Right ventricle myocardium inferior (tissue), 1 donor: Measurements from ENCODE around the gene PLBD1. TPM values are rescaled to one million over a fixed set of nuclear protein-coding genes. Genes with fewer than 3 reads are reported as not detected.
A peak's percentile ranks its signal among the peaks of the same experiment; 100 is the strongest.

Source experiments
- ATAC-seq: fragments of 200-7000 bp; cut with Tn5 transposase; one replicate; pipeline ENCODE4 v1.9.1; 2020; ENCODE audit warnings: mild to moderate bottlenecking, moderate library complexity
- DNase-seq: peaks from one replicate; pipeline ENCODE4 v3.0.0; 2021; ENCODE audit errors: missing footprints
- intact Hi-C: fragments of 100-400 bp; cut with DNase I; formaldehyde crosslinking; loops from one replicate; pipeline ENCODE4 v1.11.0; 2022
- total RNA-seq: library from RNA; stranded (reverse); fragmentation: NEBNext Ultra II Directional; extraction: Animal tissue kit (Norgen Biotek cat#: 25700); gene quantifications from one replicate; pipeline ENCODE4 v1.2.1, GENCODE V29; 2021
- donor health status: DM: no; HTN: yes; CAD: no; lungs with severe emphysema.

Gene PLBD1
- total RNA-seq, 1 donor from 2014 or later, result 24.4 TPM

DNA sequence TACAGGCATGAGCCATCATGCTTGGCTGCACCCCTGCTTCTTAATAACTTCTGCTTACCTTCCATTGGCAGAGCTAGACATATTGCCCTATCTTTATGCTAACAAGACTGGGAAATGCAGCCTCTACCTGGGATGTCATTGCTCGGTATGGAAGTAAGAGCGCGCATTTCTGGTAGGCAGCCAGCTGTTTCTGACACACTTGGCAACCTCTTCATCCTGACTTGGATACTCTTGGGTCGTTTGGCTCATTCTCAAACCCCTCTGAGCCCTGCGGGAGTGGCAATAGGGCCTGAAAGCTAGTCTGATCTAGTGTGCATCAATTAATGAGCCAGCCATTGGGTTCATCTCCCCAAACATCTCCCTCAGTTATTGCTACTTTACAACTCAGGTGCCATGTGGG lies 5.4 kb upstream of the PLBD1 start:
- ATAC-seq (peak; percentile 42), DNase-seq (no peak)
- intact Hi-C loops, result no loop called here

DNA sequence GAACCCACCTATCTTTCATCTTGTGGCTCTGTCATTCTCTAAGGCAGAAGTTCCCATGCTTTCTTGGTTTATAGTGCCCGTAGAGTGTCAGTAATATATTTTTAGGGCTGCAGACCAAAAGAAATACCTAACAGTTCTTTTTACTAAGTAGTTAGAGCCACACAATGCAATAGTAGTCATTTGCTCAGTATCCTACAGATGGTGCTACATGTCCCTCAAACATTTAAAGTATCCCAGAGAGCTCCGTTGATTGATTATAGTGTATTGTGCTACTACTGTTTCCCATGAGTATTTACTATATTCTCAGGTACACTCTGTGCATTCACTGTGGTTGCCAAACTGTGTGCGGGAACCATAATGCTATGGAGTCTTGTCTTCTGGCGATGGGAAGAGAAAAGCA lies 4.7 kb upstream of the PLBD1 start:
- no peak for ATAC-seq
- intact Hi-C loops, result no loop called here

DNA sequence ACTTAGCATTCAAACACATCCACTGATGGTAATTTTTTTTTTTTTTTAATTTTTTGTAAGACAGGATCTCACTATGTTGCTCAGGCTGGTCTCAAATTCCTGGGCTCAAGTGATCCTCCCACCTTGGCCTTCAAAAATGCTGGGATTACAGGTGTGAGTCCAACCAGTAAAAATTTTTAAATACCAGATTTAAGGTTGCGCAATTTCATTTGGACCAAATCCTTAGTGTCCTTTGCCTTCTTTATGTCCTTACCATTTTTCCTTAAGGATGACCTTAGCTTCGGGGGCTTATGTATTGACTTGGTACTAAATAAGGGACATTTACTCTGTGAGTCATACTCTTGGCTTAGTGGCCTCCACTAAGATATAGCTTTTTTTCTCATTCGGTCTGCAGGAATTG lies 4.1 kb upstream of the PLBD1 start:
- DNase-seq (no peak), ATAC-seq (no peak)
- intact Hi-C loops, result no loop called here

More for the DNA sequence above, 4.7 kb upstream of the PLBD1 start:
- no peak for DNase-seq

DNA sequence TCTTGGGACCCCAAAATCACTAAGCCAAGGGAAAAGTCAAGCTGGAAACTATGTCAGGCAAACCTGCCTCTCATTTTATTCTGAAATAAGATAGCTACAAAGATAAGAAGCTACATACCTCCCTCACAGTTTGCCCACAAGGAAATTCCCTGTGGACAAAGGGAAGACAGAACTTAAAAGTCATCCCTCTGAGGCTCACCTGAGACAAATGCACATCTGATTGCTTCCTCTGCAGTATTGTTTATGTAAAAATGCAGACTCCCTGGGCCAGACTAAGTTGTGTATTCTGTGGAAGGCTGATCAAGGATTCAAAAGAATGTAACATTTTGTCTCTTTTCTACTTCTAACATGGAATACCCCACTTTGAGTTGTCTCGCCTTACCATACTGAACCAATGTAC lies 2.5 kb upstream of the PLBD1 start:
- ATAC-seq, result no peak
- DNase-seq, result no peak
- intact Hi-C loops, result no loop called here

DNA sequence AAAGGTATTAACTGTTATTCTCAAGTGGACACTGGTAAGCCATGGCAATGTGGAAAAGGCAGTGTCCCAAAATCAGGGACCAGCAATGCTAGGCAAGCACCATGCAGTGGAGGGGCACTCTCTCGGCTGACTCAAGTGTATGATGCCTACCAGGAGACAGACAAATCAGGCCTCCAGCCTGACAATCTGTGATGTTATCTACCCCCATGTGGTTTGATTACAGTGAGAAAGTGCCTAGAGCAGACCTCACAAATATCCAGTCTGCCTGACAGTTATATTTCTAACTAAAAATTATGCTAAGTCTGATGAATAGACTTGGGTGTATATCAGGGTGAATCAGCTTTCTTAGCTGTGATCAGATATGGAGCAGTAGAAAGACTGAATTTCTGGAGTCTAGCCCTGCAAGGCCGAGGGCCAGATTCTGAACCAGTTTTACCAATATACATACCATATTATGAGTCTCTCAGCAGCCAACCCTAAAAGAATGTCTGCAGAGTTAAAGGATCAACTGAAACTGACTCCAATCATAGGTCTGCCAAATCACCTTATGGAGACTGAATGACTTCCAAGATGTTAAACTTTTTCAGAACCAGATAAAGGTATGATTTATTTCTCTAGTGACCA lies 3.2 kb downstream of the PLBD1 start:
- DNase-seq (no peak), ATAC-seq (no peak)
- intact Hi-C loops, result loop anchor here (10.0 kb wide), 1 partner anchor 200 kb away; the partner anchor contains the start of gene ATF7IP

DNA sequence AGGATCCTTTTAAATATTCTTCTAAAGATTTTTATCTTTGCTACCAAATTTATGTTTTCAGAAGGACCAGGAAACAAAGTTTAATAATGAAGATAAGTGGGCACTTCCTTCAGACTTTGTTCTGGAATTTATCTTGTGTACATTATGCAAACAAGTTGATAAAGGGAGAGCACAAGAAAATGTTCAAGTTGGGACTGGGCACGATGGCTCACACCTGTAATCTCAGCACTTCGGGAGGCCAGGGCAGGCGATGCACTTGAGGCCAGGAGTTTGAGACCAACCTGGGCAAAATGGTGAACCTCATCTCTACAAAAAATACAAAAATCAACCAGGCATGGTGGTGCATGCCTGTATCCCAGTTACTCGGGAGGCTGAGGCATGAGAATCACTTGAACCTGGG lies 4.6 kb downstream of the PLBD1 start:
- intact Hi-C loops, result loop anchor here (10.0 kb wide), 1 partner anchor 198 kb away; the partner anchor contains the start of gene ATF7IP
- DNase-seq (no peak), ATAC-seq (no peak)

DNA sequence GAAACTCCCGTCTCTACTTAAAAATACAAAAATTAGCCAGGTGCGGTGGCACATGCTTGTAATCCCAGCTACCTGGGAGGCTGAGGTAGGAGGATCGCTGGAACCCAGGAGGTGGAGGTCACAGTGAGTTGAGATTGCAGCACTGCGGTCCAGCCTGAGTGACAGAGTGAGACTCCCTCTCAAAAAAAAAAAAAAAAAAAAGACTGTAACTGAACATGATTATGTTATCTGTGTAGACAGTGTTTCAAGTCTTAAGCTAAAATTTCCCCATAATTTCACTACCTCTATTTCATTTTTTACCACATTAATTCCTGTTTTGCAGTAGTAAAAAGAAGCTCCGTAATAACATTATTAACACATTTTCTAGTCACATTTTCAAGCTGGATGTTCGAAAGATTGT lies 5.4 kb downstream of the PLBD1 start:
- intact Hi-C loops, result loop anchor here (10.0 kb wide), 1 partner anchor 197 kb away; the partner anchor contains the start of gene ATF7IP
- ATAC-seq, result no peak
- no peak for DNase-seq

DNA sequence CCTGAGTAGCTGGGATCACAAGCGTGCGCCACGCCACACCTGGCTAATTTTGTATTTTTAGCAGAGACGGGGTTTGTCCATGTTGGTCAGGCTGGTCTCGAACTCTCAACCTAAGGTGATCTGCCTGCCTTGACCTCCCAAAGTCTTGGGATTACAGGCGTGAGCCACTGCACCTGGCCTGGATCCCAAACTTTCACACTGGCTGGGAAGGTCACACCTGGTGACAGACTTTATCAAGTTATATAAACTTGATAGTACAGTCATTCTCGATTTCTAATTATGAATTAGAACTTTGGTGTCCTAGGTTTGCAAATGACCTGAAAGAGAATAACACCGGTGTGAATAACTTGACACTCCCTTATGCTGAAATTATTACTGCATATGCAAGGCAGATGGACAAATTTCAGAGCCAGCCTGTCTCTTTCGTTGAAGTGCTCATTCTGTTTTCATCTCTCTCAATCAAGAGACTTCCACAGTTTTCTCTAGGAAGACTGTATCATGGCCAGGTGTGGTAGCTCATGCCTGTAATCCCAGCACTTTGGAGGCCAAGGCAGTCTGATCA lies 5.9 kb downstream of the PLBD1 start:
- ATAC-seq, result no peak
- intact Hi-C loops, result loop anchor here (10.0 kb wide), 1 partner anchor 197 kb away; the partner anchor contains the start of gene ATF7IP
- DNase-seq, result no peak

DNA sequence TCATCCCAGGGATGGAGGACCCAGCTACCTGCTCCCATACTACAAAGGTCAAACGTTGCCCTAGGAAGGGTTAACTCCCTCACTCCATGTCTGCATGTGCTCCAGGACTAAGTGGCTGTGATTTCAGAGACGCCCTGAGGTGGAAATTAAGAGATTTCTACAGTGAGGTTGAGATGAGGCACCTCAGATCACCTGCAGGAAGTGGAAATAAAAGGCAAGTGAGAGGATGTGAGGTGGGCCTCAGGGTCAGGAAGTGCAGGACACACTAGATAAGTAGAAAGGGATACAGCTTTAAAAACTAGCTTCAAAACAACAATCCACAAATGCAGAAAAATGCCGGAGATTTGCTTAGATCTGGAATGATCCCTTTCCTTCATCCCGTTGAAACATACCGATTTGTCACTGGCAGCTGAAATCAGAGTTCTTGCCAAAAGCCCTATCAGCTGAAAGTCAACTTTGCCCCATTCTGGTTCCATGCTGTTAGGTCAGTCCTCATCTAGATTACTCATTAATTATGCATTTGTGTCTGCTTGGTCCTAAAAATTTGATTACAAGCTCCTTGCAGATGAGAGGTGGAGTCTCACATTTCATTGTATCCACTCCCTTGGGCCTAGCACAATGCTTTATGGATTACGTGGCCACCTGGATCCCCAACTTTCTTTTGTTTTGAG lies 6.6 kb downstream of the PLBD1 start:
- ATAC-seq, result no peak
- no peak for DNase-seq
- intact Hi-C loops, result loop anchor here (10.0 kb wide), 1 partner anchor 196 kb away; the partner anchor contains the start of gene ATF7IP

DNA sequence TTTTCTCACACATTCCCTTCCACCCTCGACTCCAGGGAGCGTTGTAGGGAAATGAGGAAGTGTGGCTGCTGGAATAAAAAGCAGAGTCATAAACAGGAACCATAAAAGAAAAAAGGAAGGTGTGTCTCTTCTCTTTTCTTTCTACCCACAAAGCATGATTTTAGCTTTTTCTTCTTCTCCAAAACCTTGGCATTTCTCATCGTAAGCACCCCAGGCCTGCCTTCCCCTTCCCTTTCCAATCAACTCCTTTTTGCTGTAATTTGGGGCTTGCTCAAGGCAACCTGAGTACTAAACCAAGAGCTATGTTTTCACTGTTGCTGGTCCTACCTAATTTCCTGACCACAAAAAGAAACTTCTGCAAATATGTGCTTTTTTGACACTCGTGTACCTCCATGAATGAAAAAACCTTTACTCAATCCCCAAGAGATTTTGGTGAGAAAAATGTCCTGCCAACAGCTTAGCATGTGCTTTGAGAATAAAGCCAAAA lies 9.2 kb downstream of the PLBD1 start:
- no peak for DNase-seq
- intact Hi-C loops, result no loop called here
- no peak for ATAC-seq

DNA sequence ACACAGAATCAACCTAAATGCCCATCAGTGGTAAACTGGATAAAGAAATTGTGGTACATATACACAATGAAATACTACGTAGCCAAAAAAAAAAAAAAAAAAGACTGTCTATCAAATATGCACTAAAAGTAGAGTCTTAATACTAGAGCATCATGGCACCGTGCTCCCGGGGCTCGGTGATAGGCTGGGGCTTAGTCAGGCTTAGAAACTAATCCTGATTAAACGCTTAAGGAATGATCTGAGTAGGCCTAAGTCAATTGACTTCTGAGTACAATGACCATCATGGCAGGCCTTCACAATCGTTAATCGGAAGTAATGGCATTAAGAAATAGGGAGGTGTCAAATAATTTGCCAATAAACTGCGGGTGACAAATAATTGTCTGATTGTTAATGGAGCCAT lies 9.7 kb downstream of the PLBD1 start:
- no peak for ATAC-seq
- intact Hi-C loops, result no loop called here
- no peak for DNase-seq

DNA sequence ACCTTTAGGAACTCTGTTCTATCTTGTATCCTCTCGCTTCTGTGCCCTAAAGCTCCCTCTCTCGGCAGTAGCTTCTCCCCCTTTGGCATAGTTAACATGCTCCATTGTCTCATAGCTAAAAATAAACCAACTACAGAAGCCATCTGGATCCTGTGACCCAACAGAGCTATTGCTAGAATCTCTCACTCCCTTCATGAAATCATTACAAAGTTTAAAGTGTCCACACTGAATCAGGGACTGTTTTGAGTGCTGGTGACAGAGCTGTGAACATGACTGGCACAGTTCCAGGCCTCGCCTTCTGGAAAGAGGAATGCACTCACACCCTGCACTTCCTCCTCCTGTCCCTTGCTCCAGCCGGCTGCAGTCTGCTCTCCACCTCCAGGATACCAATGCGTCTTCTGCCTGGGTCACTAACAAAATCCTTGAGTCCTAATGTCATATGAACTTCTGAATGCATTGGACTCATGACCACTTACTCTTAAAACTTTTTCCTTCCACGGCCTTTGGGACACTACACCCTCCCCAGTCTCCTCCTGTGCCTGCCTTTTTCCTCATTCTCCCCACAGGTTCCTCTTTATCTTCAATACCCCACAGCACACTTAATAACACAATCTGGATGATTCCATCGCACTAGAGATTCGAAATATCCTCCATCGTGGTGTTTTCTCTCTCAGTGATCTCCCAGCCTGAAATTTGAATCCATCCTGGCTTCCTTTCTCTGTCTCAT lies 13.2 kb downstream of the PLBD1 start:
- ATAC-seq (peak; percentile 94), DNase-seq (peak; percentile 94)
- intact Hi-C loops, result loop anchor here (5.0 kb wide), 2 partner anchors 37 to 58 kb away; no protein-coding TSS in a partner anchor

DNA sequence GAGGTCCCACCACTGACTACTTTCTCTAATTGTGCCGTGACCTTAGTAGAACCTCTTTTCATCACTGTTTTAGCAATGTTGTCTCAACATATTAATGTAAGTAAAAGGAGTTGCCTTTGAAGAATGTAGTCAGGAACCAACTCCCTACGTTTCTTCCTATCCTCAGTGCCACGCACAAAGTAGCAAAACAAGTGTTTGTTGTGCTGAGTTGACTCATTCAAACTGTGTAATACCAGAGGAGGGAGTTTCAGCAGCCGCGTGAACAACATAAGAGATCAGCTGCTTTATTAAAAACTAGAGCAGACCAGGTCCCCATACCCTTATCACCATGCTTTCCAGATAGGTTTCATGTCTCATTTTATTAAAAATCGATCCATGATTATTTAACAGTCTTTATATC lies 19.1 kb downstream of the PLBD1 start:
- intact Hi-C loops, result no loop called here
- no peak for ATAC-seq
- DNase-seq, result no peak

DNA sequence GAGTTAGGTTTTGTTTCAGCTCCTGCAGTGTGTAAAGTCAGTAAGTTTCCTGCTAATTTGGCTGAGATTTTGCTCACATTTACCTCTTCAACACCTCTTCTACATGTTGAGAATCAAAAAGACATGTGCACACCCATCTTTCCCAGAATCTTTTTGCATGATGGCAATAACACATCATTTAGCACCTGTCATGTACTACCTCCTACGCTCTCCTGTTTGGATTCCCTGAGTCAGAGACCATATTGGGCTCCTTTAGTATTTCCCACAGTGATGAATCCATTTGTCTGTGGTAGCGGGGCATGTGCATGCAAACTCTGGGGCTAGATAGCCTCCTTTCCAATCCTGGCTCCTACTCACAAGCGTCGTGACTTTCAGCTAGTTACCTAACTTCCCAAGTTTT lies 20.1 kb downstream of the PLBD1 start:
- ATAC-seq (no peak), DNase-seq (no peak)
- intact Hi-C loops, result no loop called here

DNA sequence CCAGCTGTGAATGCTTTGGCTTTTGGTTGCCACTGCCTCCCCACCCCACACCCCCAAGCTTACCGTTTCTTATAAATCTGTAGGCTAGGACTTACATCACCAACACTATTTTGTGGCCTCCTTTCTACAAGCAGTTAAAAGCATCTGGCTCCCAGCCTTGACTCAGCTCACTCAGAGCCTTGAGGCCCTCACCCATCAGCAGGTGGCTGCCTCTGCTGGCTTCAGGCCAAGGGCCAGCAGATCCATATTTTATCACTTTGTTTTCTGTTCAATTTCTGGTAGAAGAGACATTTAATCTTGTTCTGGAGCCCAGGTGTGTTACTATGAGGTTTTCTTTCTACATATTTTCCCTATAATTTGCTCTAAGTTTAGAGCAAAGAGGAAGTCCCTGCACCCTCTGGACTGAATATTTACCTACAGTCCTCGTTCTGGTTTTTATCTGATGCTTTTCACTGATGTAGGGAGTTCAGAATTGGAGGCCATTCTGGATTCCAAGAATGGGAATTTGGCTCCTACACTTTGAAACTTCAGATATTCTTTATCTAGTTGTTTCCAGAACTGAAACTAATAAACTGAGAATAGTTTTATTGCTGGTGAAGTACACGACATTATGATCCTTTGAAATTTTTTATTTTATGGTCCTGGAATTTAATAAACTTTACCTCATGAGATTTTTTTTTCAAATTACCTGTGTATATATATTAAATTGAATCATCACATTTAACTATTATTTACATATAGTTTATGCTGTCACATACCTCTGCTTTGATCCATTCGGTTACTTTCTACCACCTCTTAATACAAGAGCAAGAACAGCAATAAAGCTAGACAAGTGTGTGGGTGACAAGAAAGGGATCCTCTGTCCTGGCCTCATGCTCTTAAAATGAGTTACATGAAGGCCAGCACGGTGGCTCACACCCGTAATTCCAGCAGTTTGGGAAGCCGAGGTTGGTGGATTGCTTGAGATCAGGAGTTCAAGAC lies 22.2 kb downstream of the PLBD1 start:
- intact Hi-C loops, result no loop called here
- ATAC-seq, result no peak
- DNase-seq, result no peak

DNA sequence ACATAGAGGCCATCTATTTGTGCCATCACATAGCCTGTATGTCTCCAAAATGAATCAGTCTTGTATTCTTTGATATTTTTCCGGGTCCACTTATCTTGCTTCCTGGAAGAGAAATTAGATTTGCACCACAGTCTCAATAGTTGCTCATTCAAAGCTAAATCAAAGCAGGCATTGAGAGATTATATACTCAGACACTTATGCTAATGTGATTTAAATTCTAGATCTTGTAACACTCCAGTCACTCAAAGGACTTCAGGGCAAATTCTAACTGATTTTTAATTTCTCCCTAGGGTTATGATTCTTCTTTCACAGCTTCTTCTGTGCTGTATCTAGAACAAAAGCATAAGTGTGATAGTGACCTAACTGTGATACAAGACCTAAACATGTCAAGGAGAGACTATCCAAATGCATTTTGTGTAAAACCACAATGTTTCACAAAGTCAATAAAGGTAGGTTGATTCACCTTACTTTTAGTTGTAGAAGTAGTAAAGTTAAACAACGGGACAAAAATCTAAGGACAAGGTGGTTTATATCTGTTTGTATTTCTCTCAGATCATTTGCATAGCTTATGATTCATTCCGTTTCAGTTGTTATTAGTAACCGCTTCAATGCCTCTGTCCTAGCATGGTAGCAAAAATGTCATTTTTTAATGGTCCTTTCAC lies 26.8 kb downstream of the PLBD1 start:
- intact Hi-C loops, result no loop called here
- DNase-seq (no peak), ATAC-seq (no peak)

DNA sequence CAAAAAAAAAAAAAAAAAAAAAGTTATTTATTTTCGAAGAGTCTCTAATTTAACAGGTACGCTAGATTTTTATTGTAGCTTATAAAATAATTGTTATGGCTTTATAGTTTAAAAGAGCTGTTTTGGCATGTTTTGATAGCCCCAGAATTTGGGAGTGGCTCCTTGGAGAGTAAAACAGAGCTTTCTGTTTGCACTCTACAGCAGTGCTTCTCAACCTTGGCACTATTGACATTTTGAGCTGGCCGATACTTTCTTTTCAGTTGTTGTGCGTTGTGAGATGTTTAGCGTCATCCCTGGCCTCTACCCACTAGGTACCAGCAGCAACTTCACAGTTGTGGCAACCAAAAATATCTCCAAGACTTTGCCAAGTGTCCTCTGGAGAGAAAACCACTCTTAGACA lies 30.6 kb downstream of the PLBD1 start:
- ATAC-seq (no peak), DNase-seq (no peak)
- intact Hi-C loops, result no loop called here

DNA sequence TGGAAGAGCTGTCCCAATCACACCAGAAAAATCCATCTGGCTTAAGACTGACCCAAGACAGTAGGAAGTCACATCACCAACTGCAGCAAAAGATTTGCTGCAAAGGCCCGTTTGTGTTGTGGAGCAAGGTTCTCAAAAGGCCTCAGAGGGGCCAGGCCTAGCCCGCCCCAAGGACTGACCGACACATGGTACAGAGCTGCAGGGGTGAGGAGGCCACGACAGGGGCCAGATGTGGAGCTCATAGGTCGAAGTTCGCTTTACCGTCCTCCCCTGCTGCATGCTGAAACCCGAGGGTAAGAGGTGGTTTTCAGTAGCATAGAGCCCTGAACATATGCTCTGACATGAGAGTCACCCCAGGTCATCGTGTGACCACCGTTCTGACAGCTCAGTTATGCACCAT lies 35.5 kb downstream of the PLBD1 start:
- intact Hi-C loops, result no loop called here
- no peak for ATAC-seq
- DNase-seq, result no peak
